IPS-18a (cell line): ENCODE measurements around the gene SEMA6C.
A peak's percentile ranks its signal among the peaks of the same experiment; 100 is the strongest.
"Not testable (repeated sequence)": the region's sequence is repeated elsewhere in the genome, so short reads cannot be mapped to it uniquely, and the experiment has no call there.

ENCODE experiments used
- H3K27ac ChIP-seq: one replicate; pipeline ENCODE4 v1.5.1; 2013; ENCODE audit warnings: low read length
- H3K27me3 ChIP-seq: one replicate; pipeline ENCODE4 v1.6.1; 2013; ENCODE audit warnings: mild to moderate bottlenecking, low read length; ENCODE audit not compliant: control insufficient read depth, insufficient read depth
- H3K36me3 ChIP-seq: one replicate; pipeline ENCODE4 v1.6.1; 2013; ENCODE audit warnings: low read depth, low read length; ENCODE audit not compliant: control insufficient read depth
- H3K4me1 ChIP-seq: one replicate; pipeline ENCODE4 v1.6.1; 2013; ENCODE audit warnings: low read depth, low read length; ENCODE audit not compliant: control insufficient read depth
- H3K4me3 ChIP-seq: one replicate; pipeline ENCODE4 v1.5.1; 2013; ENCODE audit warnings: low read length
- H3K9ac ChIP-seq: one replicate; pipeline ENCODE4 v1.6.1; 2013; ENCODE audit warnings: mild to moderate bottlenecking, low read length, moderate library complexity
- H3K9me3 ChIP-seq: one replicate; pipeline ENCODE4 v1.6.1; 2013; ENCODE audit warnings: low read depth, low read length; ENCODE audit not compliant: control insufficient read depth

SEMA6C gene

GRCh38 chr1:151146412-151147131 is at the start of gene SEMA6C:
SEMA6C (minus strand) TSS chr1:151146631; CDS start chr1:151142621, 4,010 bp downstream.
- H3K27ac ChIP-seq = no peak within 1 kb of the TSS
- H3K4me1 ChIP-seq = peaks cover 27% of the 10 kb centered on the region
- peak within 1 kb of the TSS; percentile 65 for H3K4me3 ChIP-seq
- H3K27me3 ChIP-seq = peaks cover 30% of the 10 kb centered on the region
- H3K9ac ChIP-seq = peak within 1 kb of the TSS; percentile 60
- no peaks in the 10 kb centered on the region for H3K9me3 ChIP-seq
- no peaks in the 10 kb centered on the region for H3K36me3 ChIP-seq

GRCh38 chr1:151194894-151195594 is 48.6 kb upstream of the SEMA6C start:
- not testable (repeated sequence) for H3K4me1 ChIP-seq, H3K9me3 ChIP-seq, H3K4me3 ChIP-seq, H3K36me3 ChIP-seq, H3K27ac ChIP-seq, H3K9ac ChIP-seq, H3K27me3 ChIP-seq

- Histone ChIP-seq H3K9ac (no peak overlapping the region), H3K27ac (no peak overlapping the region), H3K9me3 (no peaks in the 10 kb centered on the region), H3K4me3 (no peak overlapping the region), H3K27me3 (no peaks in the 10 kb centered on the region), H3K36me3 (no peaks in the 10 kb centered on the region), H3K4me1 (peaks cover 8% of the 10 kb centered on the region)
Measured at GRCh38 chr1:151193856-151194255, 47.4 kb upstream of the SEMA6C start.

- no peaks in the 10 kb centered on the region for H3K36me3 ChIP-seq
- H3K9me3 ChIP-seq = no peaks in the 10 kb centered on the region
- H3K9ac ChIP-seq = no peak overlapping the region
- no peak overlapping the region for H3K4me3 ChIP-seq
- no peaks in the 10 kb centered on the region for H3K27me3 ChIP-seq
- peaks cover 8% of the 10 kb centered on the region for H3K4me1 ChIP-seq
- H3K27ac ChIP-seq = no peak overlapping the region
Measured at GRCh38 chr1:151193304-151193703, 46.9 kb upstream of the SEMA6C start.

GRCh38 chr1:151192047-151192446 is 45.6 kb upstream of the SEMA6C start:
- no peak overlapping the region for H3K4me3 ChIP-seq
- no peaks in the 10 kb centered on the region for H3K36me3 ChIP-seq
- no peak overlapping the region for H3K9ac ChIP-seq
- H3K9me3 ChIP-seq = no peaks in the 10 kb centered on the region
- H3K4me1 ChIP-seq = peaks cover 3% of the 10 kb centered on the region
- no peaks in the 10 kb centered on the region for H3K27me3 ChIP-seq
- no peak overlapping the region for H3K27ac ChIP-seq

- Histone ChIP-seq H3K9me3 (no peaks in the 10 kb centered on the region), H3K27ac (peak within 1 kb of the TSS; percentile 88), H3K4me1 (peaks cover 3% of the 10 kb centered on the region), H3K9ac (peak within 1 kb of the TSS; percentile 97), H3K27me3 (no peaks in the 10 kb centered on the region), H3K4me3 (peak within 1 kb of the TSS; percentile 98), H3K36me3 (peaks cover 10% of the 10 kb centered on the region)
Measured at GRCh38 chr1:151189637-151190445, 43.4 kb upstream of the SEMA6C start, which contains the start of gene VPS72. VPS72 (minus strand) TSS chr1:151190197; CDS start chr1:151190121, 76 bp downstream.

- Histone ChIP-seq H3K36me3 (peaks cover 19% of the 10 kb centered on the region), H3K4me3 (peak overlapping the region; percentile 98), H3K9ac (peak overlapping the region; percentile 97)
- not testable (repeated sequence) for H3K9me3 ChIP-seq, H3K4me1 ChIP-seq, H3K27me3 ChIP-seq, H3K27ac ChIP-seq
Measured at GRCh38 chr1:151188667-151189066, 42.2 kb upstream of the SEMA6C start.

GRCh38 chr1:151187205-151187604 is 40.8 kb upstream of the SEMA6C start:
- no peak overlapping the region for H3K27ac ChIP-seq
- H3K36me3 ChIP-seq = peaks cover 29% of the 10 kb centered on the region
- no peak overlapping the region for H3K4me3 ChIP-seq
- H3K9me3 ChIP-seq = no peaks in the 10 kb centered on the region
- no peak overlapping the region for H3K9ac ChIP-seq
- no peaks in the 10 kb centered on the region for H3K27me3 ChIP-seq
- H3K4me1 ChIP-seq = peaks cover 3% of the 10 kb centered on the region

GRCh38 chr1:151184211-151184610 is 37.8 kb upstream of the SEMA6C start:
- H3K27me3 ChIP-seq = no peaks in the 10 kb centered on the region
- peaks cover 3% of the 10 kb centered on the region for H3K4me1 ChIP-seq
- no peaks in the 10 kb centered on the region for H3K9me3 ChIP-seq
- no peak overlapping the region for H3K4me3 ChIP-seq
- H3K36me3 ChIP-seq = peaks cover 46% of the 10 kb centered on the region
- no peak overlapping the region for H3K9ac ChIP-seq
- H3K27ac ChIP-seq = no peak overlapping the region

- H3K4me1 ChIP-seq = no peaks in the 10 kb centered on the region
- peaks cover 52% of the 10 kb centered on the region for H3K36me3 ChIP-seq
- H3K4me3 ChIP-seq = no peak overlapping the region
- H3K9ac ChIP-seq = no peak overlapping the region
- no peaks in the 10 kb centered on the region for H3K9me3 ChIP-seq
- no peak overlapping the region for H3K27ac ChIP-seq
- no peaks in the 10 kb centered on the region for H3K27me3 ChIP-seq
Measured at GRCh38 chr1:151176514-151177045, 30.1 kb upstream of the SEMA6C start.

- Histone ChIP-seq H3K9me3 (no peaks in the 10 kb centered on the region), H3K27ac (no peak within 1 kb of the TSS), H3K27me3 (no peaks in the 10 kb centered on the region), H3K36me3 (peaks cover 45% of the 10 kb centered on the region), H3K4me3 (no peak within 1 kb of the TSS), H3K4me1 (no peaks in the 10 kb centered on the region), H3K9ac (no peak within 1 kb of the TSS)
Measured at GRCh38 chr1:151175863-151176262, 29.4 kb upstream of the SEMA6C start, which contains the start of gene TMOD4. TMOD4 (minus strand) TSS chr1:151175981; CDS start chr1:151174875, 1,106 bp downstream.
